ENCODE results near the gene C6orf15.

DNA sequence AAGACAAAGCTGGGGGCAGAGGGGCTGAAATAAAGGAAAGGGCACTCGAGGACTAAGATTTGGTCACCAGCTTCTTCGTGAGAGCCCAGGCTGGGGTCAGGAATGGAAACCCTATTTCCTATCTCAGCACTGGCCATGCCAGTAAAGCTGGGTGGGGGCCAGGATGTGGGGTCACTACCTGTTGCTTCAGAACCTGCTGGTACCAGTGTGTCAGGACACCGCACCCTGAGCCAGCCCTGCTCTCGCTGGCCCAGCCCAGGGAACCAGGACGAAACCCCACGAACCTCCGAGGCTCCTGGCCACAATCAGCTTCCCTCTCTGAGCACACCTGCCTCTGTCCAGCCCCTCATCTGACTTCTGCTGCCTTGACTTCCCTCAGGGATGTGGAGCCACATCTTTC lies 5.8 kb upstream of the C6orf15 start:
- TF ChIP-seq, protein P1, sequence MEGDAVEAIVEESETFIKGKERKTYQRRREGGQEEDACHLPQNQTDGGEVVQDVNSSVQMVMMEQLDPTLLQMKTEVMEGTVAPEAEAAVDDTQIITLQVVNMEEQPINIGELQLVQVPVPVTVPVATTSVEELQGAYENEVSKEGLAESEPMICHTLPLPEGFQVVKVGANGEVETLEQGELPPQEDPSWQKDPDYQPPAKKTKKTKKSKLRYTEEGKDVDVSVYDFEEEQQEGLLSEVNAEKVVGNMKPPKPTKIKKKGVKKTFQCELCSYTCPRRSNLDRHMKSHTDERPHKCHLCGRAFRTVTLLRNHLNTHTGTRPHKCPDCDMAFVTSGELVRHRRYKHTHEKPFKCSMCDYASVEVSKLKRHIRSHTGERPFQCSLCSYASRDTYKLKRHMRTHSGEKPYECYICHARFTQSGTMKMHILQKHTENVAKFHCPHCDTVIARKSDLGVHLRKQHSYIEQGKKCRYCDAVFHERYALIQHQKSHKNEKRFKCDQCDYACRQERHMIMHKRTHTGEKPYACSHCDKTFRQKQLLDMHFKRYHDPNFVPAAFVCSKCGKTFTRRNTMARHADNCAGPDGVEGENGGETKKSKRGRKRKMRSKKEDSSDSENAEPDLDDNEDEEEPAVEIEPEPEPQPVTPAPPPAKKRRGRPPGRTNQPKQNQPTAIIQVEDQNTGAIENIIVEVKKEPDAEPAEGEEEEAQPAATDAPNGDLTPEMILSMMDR (IDR thresholded peaks at IDR 0.05) = no peak
- no peak for TF ChIP-seq POLR2AphosphoS5 (IDR thresholded peaks at IDR 0.05)

Data from sigmoid colon (tissue), 4 donors.